GM23338 (cell line): ENCODE measurements around the gene PTPRE. TPM values are rescaled to one million over a fixed set of nuclear protein-coding genes. Genes with fewer than 3 reads are reported as not detected.

Experiments
- ATAC-seq: fragments of 200-7000 bp; cut with Tn5 transposase; 3 replicates; pipeline ENCODE4 v1.9.1; 2020
- DNase-seq: peaks from one replicate; pipeline ENCODE4 v3.0.0-alpha.2; 2015; ENCODE audit warnings: low spot score
- H2AFZ ChIP-seq: fragments of 200-600 bp; sonication (generic); 2 replicates; pipeline ENCODE4 v1.8.0; 2016; ENCODE audit warnings: antibody characterized with exemption, mild to moderate bottlenecking, moderate library complexity
- H3F3A ChIP-seq: fragments of 200-600 bp; sonication (generic); replicated peaks from 2 replicates; pipeline ENCODE4 v1.8.0; 2017; ENCODE audit warnings: antibody characterized with exemption, mixed run types, low read depth
- H3K27ac ChIP-seq: fragments of 200-600 bp; sonication (generic); 2 replicates; pipeline ENCODE4 v1.6.1; 2016; ENCODE audit warnings: low read depth
- H3K27me3 ChIP-seq: fragments of 200-600 bp; sonication (generic); 2 replicates; pipeline ENCODE4 v1.8.0; 2016; ENCODE audit warnings: mild to moderate bottlenecking, mixed run types, moderate library complexity; ENCODE audit not compliant: insufficient read depth
- H3K36me3 ChIP-seq: fragments of 200-600 bp; sonication (generic); 2 replicates; pipeline ENCODE4 v1.8.0; 2016; ENCODE audit warnings: mild to moderate bottlenecking; ENCODE audit not compliant: insufficient read depth
- H3K4me1 ChIP-seq: fragments of 200-600 bp; sonication (generic); 2 replicates; pipeline ENCODE4 v1.8.0; 2016; ENCODE audit warnings: mild to moderate bottlenecking, moderate library complexity; ENCODE audit not compliant: insufficient read depth
- H3K4me2 ChIP-seq: fragments of 200-600 bp; sonication (generic); 2 replicates; pipeline ENCODE4 v1.7.1; 2017; ENCODE audit warnings: mixed run types
- H3K4me3 ChIP-seq: fragments of 200-600 bp; sonication (generic); 2 replicates; pipeline ENCODE4 v1.6.1; 2016; ENCODE audit warnings: mixed run types
- H3K79me2 ChIP-seq: fragments of 200-600 bp; sonication (generic); replicated peaks from 2 replicates; pipeline ENCODE4 v1.8.0; 2017; ENCODE audit warnings: mild to moderate bottlenecking; ENCODE audit not compliant: insufficient read depth
- H3K9me2 ChIP-seq: fragments of 200-600 bp; sonication (generic); 2 replicates; pipeline ENCODE4 v1.8.0; 2017; ENCODE audit not compliant: insufficient read depth
- H4K20me1 ChIP-seq: fragments of 200-600 bp; sonication (generic); replicated peaks from 2 replicates; pipeline ENCODE4 v1.8.0; 2017; ENCODE audit warnings: mild to moderate bottlenecking; ENCODE audit not compliant: insufficient read depth
- H3K27ac Mint-ChIP-seq: 2 replicates; pipeline ENCODE4 v1.8.0; 2020; ENCODE audit warnings: inconsistent platforms, mild to moderate bottlenecking, moderate library complexity, mixed read lengths
- H3K27me3 Mint-ChIP-seq: 3 replicates; pipeline ENCODE4 v1.8.0; 2022; ENCODE audit warnings: low read depth, mild to moderate bottlenecking, moderate library complexity, mixed read lengths, inconsistent platforms; ENCODE audit not compliant: insufficient read depth, poor library complexity
- H3K36me3 Mint-ChIP-seq: 3 replicates; pipeline ENCODE4 v1.8.0; 2021; ENCODE audit warnings: low read depth, mild to moderate bottlenecking, inconsistent platforms, moderate library complexity, mixed read lengths
- H3K4me1 Mint-ChIP-seq: 3 replicates; pipeline ENCODE4 v1.8.0; 2020; ENCODE audit warnings: mild to moderate bottlenecking, inconsistent platforms, mixed read lengths
- H3K4me3 Mint-ChIP-seq: 3 replicates; pipeline ENCODE4 v1.8.0; 2021; ENCODE audit warnings: moderate library complexity, mild to moderate bottlenecking, inconsistent platforms, mixed read lengths
- H3K9me3 Mint-ChIP-seq: 3 replicates; pipeline ENCODE4 v1.8.0; 2020; ENCODE audit warnings: moderate library complexity, mild to moderate bottlenecking, inconsistent platforms, mixed read lengths
- CREB1 ChIP-seq: fragments of 250-450 bp; sonication (Bioruptor Pico); IDR thresholded peaks from 2 replicates; pipeline ENCODE4 v1.5.0; 2020; ENCODE audit warnings: low read depth, mild to moderate bottlenecking, moderate library complexity
- EZH2 ChIP-seq: fragments of 200-600 bp; sonication (generic); IDR thresholded peaks from one replicate; pipeline ENCODE4 v1.8.0; 2017; ENCODE audit warnings: antibody characterized with exemption, mild to moderate bottlenecking, low read depth; ENCODE audit not compliant: unreplicated experiment
- EZH2phosphoT487 ChIP-seq: fragments of 200-600 bp; sonication (generic); IDR thresholded peaks from one replicate; pipeline ENCODE4 v1.8.1; 2018; ENCODE audit warnings: antibody characterized with exemption; ENCODE audit not compliant: unreplicated experiment
- JUNB ChIP-seq: IDR thresholded peaks from one replicate; pipeline ENCODE4 v1.6.1; 2016; ENCODE audit warnings: antibody characterized with exemption; ENCODE audit not compliant: unreplicated experiment
- NANOG ChIP-seq: IDR thresholded peaks from 2 replicates; pipeline ENCODE4 v1.6.1; 2016; ENCODE audit warnings: antibody characterized with exemption, borderline replicate concordance
- POLR2AphosphoS5 ChIP-seq: IDR thresholded peaks from 2 replicates; pipeline ENCODE4 v1.6.1; 2016; ENCODE audit warnings: antibody characterized with exemption, low read depth
- STAT1 ChIP-seq: IDR thresholded peaks from one replicate; pipeline ENCODE4 v1.6.1; 2016; ENCODE audit warnings: antibody characterized with exemption; ENCODE audit not compliant: unreplicated experiment
- ZNF114 ChIP-seq: fragments of 250-450 bp; sonication (Bioruptor Pico); IDR thresholded peaks from 2 replicates; pipeline ENCODE4 v1.5.0; 2020; ENCODE audit warnings: mild to moderate bottlenecking, moderate library complexity
- ZNF331 ChIP-seq: fragments of 250-450 bp; sonication (Bioruptor Pico); IDR thresholded peaks from 2 replicates; pipeline ENCODE4 v1.5.0; 2020; ENCODE audit warnings: low read depth, mild to moderate bottlenecking, moderate library complexity
- polyA plus RNA-seq: library from polyadenylated mRNA; unstranded; fragments of >200 nt; fragmentation: Nextera tagmentation; extraction: Ambion mirVana; gene quantifications from 2 replicates; pipeline ENCODE4 v1.2.1, GENCODE V29; 2016
- total RNA-seq: library from RNA; depleted of rRNA; stranded (reverse); fragments of >200 nt; shearing (Covaris generic); gene quantifications from 2 replicates; pipeline ENCODE4 v1.2.3, GENCODE V29; 2014
- TF ChIP-seq, protein P1 (sequence below): fragments of 250-450 bp; sonication (Bioruptor Pico); IDR thresholded peaks from 2 replicates; pipeline ENCODE4 v1.5.0; 2020; ENCODE audit warnings: mild to moderate bottlenecking, moderate library complexity
- TF ChIP-seq, protein P2 (sequence below): IDR thresholded peaks from 2 replicates; pipeline ENCODE4 v1.6.1; 2016; ENCODE audit warnings: antibody characterized with exemption
- TF ChIP-seq, protein P3 (sequence below), 2 experiments: fragments of 200-600 bp in 1 of 2; sonication (generic) in 1 of 2; conservative IDR thresholded peaks; 2 replicates each; pipeline versions ENCODE4 v1.5.1 to v1.6.1; 2016 to 2017; ENCODE audit warnings: antibody characterized with exemption in 2 of 2, low read depth in 2 of 2, mild to moderate bottlenecking in 2 of 2, moderate library complexity in 1 of 2

PTPRE gene
- total and polyA plus RNA-seq, 2 experiments from 2014 or later, result 0.34 to 0.42 TPM

DNA sequence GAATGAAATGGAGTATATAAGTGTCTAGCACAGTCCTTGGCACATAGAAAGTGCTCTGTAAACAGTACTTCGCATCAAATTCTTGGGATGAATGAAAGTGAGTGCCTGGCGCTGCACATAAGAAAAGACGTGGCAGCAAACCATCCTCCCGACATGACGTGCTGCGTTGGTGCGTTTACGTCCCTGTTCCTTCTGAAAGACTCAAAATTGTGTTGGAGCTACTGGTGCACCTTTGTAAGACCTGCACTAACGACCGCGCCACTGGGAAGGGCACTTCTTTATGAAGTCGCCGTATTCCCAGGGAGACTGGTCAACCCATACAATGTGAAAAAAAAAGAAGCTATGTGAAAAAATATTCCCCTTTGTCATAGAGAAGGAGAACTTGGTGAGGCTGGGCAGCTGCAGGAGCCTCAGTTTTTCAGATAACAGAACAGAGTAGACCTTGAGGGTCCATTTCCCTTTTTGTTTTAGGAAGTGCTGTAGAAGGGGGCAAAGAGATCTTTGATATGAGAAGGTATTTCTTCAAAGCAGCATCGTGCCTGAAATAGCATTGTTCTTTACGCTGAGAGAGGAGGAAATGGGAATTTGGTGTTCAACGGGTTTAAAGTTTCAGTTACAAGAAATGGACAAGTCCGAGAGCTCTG is 91.7 kb downstream of the PTPRE start (continued):
- TF ChIP-seq, protein P1, sequence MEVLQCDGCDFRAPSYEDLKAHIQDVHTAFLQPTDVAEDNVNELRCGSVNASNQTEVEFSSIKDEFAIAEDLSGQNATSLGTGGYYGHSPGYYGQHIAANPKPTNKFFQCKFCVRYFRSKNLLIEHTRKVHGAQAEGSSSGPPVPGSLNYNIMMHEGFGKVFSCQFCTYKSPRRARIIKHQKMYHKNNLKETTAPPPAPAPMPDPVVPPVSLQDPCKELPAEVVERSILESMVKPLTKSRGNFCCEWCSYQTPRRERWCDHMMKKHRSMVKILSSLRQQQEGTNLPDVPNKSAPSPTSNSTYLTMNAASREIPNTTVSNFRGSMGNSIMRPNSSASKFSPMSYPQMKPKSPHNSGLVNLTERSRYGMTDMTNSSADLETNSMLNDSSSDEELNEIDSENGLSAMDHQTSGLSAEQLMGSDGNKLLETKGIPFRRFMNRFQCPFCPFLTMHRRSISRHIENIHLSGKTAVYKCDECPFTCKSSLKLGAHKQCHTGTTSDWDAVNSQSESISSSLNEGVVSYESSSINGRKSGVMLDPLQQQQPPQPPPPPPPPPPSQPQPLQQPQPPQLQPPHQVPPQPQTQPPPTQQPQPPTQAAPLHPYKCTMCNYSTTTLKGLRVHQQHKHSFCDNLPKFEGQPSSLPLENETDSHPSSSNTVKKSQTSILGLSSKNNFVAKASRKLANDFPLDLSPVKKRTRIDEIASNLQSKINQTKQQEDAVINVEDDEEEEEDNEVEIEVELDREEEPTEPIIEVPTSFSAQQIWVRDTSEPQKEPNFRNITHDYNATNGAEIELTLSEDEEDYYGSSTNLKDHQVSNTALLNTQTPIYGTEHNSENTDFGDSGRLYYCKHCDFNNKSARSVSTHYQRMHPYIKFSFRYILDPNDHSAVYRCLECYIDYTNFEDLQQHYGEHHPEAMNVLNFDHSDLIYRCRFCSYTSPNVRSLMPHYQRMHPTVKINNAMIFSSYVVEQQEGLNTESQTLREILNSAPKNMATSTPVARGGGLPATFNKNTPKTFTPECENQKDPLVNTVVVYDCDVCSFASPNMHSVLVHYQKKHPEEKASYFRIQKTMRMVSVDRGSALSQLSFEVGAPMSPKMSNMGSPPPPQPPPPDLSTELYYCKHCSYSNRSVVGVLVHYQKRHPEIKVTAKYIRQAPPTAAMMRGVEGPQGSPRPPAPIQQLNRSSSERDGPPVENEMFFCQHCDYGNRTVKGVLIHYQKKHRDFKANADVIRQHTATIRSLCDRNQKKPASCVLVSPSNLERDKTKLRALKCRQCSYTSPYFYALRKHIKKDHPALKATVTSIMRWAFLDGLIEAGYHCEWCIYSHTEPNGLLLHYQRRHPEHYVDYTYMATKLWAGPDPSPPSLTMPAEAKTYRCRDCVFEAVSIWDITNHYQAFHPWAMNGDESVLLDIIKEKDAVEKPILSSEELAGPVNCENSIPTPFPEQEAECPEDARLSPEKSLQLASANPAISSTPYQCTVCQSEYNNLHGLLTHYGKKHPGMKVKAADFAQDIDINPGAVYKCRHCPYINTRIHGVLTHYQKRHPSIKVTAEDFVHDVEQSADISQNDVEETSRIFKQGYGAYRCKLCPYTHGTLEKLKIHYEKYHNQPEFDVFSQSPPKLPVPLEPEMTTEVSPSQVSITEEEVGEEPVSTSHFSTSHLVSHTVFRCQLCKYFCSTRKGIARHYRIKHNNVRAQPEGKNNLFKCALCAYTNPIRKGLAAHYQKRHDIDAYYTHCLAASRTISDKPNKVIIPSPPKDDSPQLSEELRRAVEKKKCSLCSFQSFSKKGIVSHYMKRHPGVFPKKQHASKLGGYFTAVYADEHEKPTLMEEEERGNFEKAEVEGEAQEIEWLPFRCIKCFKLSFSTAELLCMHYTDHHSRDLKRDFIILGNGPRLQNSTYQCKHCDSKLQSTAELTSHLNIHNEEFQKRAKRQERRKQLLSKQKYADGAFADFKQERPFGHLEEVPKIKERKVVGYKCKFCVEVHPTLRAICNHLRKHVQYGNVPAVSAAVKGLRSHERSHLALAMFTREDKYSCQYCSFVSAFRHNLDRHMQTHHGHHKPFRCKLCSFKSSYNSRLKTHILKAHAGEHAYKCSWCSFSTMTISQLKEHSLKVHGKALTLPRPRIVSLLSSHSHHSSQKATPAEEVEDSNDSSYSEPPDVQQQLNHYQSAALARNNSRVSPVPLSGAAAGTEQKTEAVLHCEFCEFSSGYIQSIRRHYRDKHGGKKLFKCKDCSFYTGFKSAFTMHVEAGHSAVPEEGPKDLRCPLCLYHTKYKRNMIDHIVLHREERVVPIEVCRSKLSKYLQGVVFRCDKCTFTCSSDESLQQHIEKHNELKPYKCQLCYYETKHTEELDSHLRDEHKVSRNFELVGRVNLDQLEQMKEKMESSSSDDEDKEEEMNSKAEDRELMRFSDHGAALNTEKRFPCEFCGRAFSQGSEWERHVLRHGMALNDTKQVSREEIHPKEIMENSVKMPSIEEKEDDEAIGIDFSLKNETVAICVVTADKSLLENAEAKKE, result no peak
- no peak for TF ChIP-seq STAT1
- TF ChIP-seq ZNF114 (CRISPR knock-in tag), result no peak

DNA sequence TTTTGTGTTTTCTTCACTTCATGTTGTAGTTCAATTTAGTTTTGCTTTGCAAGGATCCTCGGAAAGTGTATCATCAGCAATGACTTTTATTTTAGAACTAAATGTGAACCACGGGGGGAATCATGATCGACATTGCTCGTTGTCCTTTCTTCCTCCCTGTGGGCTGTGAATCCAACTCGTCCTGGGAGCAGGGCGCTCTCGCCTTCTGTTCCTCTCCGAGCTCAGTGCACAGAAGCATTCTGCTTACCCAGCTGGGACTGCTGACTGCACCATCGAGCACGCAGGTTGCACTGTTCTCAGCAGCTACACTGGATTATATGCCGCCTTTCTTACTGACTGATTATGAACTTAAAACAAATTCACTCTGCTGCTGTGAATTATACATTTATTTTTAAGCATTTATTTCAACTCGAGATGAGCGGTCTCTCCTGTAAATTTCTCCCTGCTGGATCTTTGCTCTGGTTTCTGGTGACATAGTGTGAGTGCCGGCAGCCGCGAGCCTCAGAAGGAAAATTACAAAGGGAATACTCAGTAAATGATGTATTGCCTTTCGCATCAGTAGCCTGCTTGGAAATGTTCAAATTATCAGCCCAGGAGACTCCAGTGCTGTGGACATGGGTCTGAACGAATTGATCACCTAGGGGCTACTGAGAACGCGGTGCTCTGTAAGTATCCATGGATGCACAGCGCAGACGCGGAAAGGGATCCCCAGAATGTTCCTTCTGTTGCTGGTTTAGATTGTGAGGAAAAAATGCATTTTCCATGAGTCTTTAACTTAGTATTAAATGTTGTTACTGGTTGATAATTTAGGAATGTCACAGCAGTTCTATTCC is 92.6 kb downstream of the PTPRE start:
- H2AFZ ChIP-seq, result 0 out of 2 replicates have a peak overlapping the region, but pooled peaks have one; percentile 38
- no peak overlapping the region for H3K27ac ChIP-seq
- H3F3A ChIP-seq, result no peaks in the 10 kb centered on the region
- H3K4me3 ChIP-seq, result no peak overlapping the region
- Mint-ChIP-seq H3K27me3 (peaks cover 1% of the 10 kb centered on the region), H3K9me3 (no peaks in the 10 kb centered on the region), H3K4me1 (peaks cover 6% of the 10 kb centered on the region; the same call in 2 of the 3 replicates), H3K27ac (no peak overlapping the region), H3K36me3 (no peaks in the 10 kb centered on the region), H3K4me3 (no peak overlapping the region)
- H3K36me3 ChIP-seq, result no peaks in the 10 kb centered on the region
- H4K20me1 ChIP-seq, result no peaks in the 10 kb centered on the region
- peak; percentile 40; the same call in 1 of the 3 replicates for ATAC-seq
- no peaks in the 10 kb centered on the region for H3K9me2 ChIP-seq
- H3K4me2 ChIP-seq, result no peak overlapping the region
- H3K27me3 ChIP-seq, result no peaks in the 10 kb centered on the region
- no peaks in the 10 kb centered on the region for H3K79me2 ChIP-seq
- no peak for DNase-seq
- H3K4me1 ChIP-seq, result no peaks in the 10 kb centered on the region
- TF ChIP-seq POLR2AphosphoS5 (no peak), ZNF114 (CRISPR knock-in tag) (no peak), STAT1 (no peak), CREB1 (CRISPR knock-in tag) (no peak), ZNF331 (no peak), JUNB (no peak), NANOG (no peak), EZH2 (no peak), EZH2phosphoT487 (no peak)
- TF ChIP-seq, protein P2, sequence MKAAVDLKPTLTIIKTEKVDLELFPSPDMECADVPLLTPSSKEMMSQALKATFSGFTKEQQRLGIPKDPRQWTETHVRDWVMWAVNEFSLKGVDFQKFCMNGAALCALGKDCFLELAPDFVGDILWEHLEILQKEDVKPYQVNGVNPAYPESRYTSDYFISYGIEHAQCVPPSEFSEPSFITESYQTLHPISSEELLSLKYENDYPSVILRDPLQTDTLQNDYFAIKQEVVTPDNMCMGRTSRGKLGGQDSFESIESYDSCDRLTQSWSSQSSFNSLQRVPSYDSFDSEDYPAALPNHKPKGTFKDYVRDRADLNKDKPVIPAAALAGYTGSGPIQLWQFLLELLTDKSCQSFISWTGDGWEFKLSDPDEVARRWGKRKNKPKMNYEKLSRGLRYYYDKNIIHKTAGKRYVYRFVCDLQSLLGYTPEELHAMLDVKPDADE, result no peak
- TF ChIP-seq, protein P3, sequence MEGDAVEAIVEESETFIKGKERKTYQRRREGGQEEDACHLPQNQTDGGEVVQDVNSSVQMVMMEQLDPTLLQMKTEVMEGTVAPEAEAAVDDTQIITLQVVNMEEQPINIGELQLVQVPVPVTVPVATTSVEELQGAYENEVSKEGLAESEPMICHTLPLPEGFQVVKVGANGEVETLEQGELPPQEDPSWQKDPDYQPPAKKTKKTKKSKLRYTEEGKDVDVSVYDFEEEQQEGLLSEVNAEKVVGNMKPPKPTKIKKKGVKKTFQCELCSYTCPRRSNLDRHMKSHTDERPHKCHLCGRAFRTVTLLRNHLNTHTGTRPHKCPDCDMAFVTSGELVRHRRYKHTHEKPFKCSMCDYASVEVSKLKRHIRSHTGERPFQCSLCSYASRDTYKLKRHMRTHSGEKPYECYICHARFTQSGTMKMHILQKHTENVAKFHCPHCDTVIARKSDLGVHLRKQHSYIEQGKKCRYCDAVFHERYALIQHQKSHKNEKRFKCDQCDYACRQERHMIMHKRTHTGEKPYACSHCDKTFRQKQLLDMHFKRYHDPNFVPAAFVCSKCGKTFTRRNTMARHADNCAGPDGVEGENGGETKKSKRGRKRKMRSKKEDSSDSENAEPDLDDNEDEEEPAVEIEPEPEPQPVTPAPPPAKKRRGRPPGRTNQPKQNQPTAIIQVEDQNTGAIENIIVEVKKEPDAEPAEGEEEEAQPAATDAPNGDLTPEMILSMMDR (conservative IDR thresholded peaks at IDR 0.05; ENCODE audit: low read depth in 2 of 2), result no peak
